C1 segment of cervical spinal cord (tissue), 14 donors: ENCODE results near the gene WDFY3.

ENCODE experiments used
- DNase-seq, 14 donors: peaks; one replicate each; lab custom pipeline; 2025; lab: John Stamatoyannopoulos, UW

WDFY3 gene

DNA sequence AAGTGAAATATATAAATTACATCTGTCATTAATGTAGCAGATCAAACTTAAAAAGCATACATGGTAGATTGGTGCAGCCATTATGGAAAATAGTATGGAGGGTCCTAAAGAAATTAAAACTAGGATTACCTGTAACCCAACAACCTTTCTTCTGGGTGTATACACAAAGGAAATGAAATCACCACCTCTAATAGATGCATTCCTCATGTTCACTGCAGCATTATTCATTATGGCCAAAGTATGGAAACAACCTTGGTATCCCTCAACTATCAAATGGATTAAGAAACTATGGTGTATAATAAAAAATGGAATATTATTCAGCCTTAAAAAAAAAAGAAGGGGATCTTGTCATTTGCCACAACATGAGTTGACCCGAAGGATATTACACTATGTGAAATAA lies 13.7 kb downstream of the WDFY3 start:
- DNase-seq: no peak

DNA sequence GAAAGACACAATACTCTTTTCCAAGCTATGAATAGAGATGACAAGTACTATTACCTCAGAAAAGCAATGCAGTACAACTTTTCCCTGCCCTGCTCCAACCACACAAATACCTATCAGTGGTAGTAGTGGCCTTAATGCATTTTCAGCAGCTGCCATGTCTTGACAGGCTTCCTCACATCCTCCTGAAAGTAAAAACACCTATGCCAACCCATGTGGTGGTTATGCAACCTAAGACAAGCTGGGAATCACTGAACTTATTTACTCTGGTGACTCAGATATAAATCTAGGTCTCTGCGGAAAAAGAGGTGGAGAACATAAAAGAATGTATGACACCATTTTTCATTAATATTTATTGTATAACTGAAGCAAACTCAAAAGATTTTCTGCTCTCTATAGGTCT lies 14.5 kb downstream of the WDFY3 start:
- no peak for DNase-seq

DNA sequence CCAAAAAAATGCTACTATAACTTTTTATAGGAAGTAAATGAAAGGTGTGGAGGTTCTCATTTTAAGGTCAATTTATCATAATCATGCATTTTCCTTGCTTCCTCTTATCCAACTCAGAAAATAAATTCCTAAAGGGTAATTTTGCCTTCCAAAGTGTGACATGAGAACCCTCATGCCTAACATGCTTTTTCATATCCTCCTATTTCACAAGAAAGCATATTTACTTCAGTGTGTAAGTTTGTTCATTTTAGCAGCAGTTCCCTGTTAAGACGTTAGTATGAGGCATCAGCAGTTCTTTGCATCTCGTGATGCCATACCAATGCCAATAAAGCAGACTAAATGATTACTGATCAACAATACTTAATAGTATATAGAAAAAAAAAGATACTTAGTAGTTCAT lies 18.4 kb downstream of the WDFY3 start:
- DNase-seq: no peak

DNA sequence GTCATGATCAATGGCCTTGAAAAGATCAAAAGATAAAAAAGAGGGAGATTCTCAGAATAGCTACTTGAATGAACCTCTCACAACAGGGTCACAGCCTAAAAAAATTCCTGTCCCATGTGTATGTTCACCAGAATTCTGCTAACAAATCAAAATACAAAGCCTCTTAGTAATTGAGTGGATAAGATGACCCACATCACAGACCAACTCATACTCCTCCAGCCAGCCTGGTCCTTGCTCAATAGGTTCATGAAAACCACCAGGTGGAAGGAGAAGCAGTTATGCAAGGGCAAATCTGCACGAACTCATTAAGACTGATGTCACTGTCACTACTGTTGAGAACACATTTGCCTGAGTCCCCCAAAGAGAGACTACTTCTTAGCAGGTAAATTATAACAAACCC lies 21.5 kb downstream of the WDFY3 start:
- DNase-seq: no peak

DNA sequence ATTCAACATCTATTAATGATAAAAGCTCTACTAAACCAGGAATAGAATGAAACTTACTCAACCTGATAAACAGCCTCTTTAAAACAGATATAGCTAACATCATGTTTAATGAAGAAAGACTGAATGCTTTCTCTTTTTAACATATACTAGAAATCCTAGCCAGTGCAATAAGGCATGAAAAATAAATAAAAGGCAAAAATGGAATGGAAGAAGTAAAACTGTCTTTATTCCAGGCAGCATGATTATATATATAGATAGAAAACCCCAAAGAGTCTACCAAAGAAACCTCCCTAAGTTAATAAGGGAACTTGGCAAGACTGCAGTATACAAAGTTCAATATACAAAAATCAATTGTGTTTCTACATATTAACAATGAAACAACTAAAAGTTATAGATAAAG lies 25.5 kb downstream of the WDFY3 start:
- DNase-seq: no peak

DNA sequence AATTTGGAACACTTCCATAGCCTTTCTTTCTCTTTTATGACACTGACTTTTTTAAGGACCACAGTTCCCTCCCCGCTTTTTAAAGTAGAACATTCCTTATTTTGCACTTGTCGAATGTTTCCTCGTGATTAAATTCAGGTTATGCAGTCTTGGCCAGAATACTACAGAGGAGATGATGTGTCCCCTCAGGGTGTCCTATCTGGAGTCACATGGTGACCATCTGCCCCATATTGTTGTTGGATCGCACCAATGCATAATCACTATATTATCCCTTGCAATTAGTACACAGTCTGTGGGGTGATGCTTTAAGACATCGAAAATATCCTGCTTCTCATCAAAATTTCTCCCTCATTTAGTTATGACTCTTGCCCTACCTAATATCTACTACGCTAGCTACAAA lies 27.4 kb downstream of the WDFY3 start:
- peak in 1 of 14 donors; percentile 40 for DNase-seq

DNA sequence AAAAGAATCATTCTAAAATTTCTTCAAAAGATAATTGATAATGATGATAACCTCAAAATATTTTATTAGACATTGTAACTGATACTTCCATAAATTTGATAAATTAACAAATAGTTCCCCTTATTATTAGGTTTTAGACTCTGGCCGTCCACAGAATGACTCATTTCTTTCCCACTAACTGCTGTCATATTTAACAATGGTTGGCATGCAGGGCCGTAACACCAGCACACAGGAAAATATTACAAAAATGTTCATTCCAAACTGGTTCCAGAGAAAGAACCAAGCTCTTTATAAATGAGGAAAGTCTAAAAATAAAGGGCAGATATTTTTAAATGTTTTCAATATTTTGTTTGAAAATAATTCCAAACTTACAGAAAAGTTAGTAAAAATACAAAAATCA lies 28.2 kb downstream of the WDFY3 start:
- DNase-seq: no peak

DNA sequence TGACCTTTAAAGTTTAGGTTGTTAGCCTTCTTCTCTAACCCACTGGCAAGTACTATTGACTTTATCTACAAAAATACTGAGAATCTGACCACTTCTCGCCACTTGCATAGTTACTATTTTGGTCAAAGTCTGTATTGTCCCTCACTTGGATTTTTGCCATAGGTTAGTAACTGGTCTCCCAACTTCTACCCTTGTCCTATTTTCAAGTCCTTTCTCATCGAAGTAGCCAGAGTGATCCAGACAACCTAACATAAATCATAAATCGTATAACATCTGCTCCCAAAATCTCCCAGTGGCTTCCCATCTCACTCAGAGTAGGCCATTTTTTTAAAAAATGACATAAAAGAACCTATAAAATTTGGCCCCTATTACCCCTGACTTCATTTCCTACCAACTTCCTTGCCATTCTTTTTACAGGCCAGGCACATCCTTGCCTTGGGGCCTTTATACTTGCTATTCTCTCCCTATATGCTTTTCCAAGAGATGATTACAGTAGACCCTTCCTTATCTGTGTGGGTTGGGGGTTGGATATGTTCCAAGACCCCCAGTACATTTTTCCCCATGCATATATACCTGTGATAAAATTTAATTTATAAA lies 29.0 kb downstream of the WDFY3 start:
- DNase-seq: no peak

DNA sequence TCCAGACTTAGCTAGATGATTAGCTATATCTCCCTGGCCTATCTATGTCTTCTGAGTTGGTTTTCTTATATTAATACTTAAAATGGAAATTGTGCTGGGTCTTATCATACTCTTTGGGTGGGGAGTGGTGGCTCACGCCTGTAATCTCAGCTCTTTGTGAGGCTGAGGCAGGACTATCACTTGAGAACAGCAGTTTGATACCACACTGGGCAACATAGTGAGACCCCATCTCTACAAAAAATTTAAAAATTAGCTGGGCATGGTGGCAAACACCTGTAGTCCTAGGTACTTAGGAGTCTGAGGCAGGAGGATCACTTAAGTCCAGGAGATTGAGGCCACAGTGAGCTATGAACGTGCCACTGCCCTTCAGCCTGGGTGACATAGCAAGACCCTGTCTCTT lies 30.4 kb downstream of the WDFY3 start:
- no peak for DNase-seq

DNA sequence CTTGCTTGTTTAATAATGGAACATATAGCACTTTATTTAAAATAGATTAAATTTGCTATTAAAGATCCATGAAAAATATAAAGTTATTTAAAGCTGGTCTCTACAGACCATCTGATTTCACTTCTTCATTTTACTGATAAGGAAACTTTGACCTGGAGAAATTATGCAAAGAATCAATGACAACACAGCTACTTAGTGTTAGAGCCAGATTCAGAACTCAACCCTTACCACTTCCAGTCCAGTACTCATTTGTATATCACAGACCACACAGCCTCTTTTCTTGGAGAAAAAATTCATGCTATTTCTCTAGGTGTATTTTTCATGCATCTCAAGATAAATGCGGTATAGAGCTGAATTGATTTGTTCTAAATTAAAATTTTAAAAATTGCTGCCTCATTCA lies 34.0 kb downstream of the WDFY3 start:
- no peak for DNase-seq

DNA sequence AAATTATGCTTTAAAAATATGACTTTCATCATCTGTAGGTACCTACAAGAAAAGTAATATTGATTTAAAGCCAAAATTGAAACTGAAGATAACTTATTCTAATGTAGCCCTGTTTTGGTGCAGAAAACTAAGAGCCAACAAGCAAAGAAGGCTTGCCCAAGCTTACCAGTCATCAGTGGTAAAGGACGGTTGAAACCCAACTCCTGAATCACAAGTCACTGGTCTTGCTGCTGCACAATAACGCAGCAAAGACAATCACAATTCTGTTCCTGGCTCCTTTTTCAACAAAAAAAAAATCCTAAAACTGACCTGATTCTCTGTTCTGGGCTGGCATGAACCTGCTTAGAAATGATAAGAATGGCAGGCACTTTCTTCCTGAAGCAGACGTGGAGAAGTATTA lies 34.5 kb downstream of the WDFY3 start:
- DNase-seq: no peak

DNA sequence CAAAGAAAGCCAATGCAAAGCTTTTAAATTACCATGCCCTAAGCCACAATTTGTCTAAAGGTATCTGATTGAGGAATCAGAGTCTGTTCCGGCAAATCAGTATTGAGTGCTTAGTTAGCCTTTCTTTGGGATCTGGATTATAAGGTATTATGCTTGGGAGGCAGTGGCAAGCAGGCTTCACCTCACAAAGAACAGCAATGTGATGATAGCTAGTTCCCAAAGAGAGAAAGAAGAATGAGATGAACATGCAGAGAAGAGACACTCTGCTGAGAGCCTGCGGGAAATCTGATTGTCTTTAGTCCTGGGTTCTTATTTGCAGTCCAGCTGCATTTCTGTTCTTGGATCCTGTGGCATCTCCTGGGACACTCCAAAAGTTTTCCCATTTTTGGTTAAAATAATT lies 35.2 kb downstream of the WDFY3 start:
- DNase-seq: no peak

DNA sequence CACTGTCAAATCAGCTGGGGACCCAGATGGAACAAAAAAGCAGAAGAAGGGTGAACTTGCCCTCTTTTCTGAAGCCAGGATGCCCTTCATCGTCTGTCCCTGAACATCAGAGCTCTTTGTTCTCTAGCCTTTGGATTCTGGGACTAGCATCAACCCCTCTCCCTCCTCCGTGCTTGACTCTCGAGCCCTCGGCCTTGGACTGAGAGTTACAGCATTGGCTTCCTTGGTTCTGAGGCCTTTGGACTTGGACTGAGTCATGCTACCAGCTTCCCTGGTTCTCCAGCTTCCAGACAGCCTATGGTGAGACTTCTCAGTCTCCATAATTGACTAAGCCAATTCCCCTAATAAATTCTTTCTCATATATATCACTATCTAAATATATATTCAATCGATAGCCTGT lies 38.4 kb downstream of the WDFY3 start:
- DNase-seq: no peak

DNA sequence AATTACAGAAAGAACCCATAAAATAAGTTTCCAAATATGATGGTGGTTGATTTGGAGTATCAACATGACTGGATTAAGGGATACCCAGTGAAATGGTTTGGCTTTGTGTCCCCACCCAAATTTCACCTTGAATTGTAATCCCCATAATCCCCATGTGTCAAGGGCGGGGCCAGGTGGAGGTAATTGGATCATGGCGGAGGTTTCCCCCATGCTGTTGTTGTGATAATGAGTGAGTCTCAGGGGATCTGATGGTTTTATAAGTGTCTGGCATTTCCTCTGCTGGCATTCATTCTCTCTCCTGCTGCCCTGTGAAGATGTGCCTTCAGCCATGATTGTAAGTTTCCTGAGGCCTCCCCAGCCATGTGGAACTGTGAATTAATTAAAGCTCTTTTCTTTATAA lies 39.1 kb downstream of the WDFY3 start:
- no peak for DNase-seq

DNA sequence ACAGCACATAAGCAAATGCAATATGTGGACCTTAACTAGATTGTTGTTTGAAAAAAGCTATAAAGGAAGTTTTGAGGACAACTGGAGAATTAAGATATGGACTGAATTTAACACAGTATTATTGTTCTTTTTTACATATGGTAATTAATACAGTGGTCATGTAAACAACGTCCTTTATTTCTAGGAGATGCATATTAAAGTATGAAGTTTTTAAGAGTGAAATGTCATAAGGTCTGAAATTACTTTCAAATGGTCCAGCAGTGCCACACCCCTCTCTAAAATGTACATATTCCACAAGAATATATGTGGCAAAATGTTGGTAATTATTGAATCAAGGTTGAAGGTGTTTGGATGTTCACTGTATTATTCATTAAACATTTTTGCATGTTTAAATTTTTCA lies 40.9 kb downstream of the WDFY3 start:
- no peak for DNase-seq

DNA sequence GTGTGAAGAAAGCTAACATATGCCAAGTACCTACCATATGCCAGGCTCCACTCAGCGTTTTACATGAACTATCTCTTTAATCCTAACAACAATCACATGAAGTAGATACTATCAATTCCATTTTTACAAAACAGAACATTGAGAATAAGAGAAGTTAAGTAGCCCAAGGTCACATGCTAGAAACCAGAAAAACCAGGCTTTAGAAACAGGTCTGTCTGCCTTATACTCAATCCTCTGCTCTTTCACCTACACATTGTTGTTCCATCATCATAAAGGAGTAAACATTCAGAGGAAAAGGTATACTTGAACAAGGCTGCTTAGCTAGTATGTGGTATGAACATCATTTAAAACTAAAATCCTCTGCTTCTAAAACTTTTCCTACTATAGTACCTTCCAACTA lies 42.1 kb downstream of the WDFY3 start:
- peak in 1 of 14 donors; percentile 21 for DNase-seq

DNA sequence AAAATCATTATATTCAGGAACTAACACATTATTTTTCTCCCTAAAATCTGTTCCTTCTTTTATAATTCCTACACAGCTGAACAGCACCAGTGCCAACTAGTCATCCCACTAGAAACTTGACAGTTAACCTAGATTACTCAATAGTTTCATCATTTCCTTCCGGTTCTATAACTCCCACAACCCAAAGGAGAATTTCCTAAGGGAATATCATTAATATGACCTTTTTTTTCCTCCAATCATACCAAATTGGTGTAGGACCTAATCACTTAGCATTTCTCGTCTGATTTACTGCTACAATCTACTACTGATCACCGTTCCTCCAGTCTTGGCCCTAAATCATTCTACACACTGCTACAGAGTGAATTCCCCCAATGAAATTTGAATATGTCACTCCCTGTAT lies 45.9 kb downstream of the WDFY3 start:
- DNase-seq: no peak

DNA sequence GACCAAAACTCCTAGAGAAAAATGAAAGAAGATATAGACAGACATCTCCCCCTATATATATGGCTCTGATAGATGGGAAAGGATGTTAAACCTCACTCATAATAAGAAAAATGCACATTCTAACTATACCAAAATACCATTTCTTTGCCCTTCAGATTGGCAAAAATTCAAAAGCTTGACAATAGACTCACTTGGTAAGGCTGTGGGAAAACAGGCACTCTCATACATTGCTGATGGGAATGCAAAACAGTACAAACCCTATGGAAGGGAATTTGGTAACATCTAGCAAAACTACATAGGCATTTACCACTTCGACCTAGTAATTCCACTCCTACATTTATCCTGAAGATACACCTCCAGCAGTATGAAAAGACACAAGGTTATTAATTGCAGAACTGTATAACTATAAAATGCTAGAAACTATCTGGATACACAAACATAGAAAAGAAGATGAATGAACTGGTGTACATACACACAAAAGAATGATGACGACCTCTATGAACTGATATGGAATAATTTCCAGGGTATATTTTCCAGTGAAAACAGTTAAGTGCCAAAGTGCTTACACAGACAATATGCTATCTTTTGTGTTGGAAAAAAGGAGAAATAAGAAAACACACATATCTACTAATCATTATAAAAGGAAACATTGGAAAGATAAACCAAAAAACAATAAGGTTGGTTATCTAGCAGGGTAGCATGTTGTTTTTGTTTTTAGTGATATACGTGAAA lies 48.5 kb downstream of the WDFY3 start:
- DNase-seq: no peak

DNA sequence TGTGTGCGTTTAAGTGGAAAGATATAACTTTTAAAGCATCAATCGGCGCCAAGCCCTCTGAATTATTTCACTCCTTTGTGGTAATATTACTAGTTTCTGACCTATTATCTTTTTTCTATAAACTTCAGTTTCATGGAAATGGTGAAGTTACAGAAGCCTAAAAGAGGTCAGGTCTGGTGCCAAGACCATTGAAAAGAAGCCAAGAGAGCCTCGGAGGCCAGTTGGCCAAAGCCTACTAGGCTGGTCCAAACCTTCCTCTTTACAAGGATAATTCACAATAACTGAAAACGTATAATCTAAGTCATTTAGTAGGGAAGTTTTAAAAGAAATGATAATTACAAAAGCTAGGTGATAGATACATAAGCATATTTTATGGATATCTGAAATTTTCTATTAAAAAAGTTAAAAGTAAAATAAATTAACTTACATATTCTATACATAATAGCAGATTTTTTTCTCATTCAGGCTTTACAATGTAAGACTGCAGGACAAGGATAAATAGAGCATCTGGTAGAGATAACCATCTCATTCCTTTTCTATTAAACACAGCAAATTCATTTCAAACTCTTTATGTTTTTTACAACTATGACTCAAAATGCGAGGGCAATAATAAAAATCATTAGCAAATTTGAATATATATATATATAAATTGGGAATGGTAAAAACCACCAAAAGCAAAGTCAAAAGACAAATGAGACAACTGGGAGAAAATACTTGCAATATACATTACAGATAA lies 49.2 kb downstream of the WDFY3 start:
- DNase-seq: peak in 3 of 14 donors; percentile 1 to 73 (median 23)

DNA sequence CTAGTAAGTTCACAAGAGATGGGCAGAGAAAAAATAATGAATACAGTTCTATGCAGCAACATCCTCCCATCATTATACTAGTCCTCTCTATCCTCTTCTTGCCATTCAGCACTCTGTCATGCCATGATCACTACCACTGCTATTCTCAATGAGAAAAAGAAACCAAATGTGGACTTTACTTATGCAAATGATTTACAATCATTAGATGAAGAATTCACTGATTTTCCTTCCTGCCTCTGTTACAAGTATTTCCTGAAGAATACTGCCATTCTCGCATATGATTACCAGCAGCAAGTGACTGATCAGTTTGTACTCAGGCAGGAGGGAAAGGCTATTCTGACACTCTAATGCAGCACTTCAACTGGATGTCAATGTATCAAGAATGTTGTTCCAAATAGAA lies 50.3 kb downstream of the WDFY3 start:
- DNase-seq: no peak

DNA sequence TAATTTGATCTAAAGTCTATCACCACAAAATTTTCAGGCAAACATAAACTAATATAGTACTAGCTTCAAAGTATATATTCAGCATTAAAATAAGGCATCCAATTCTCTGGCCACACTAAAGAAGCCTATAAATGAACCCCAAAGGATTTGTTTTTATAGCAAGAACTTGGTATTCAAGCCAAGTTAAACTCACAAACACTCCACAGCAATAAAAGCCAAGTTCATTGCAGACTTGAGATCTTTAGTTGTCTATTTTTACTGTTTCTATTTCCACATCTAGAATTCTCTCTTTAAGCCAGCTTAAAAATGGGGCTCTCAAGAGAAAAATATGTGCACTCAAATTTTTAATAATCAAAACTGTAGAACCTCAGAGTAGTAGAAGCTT lies 51.1 kb downstream of the WDFY3 start:
- DNase-seq: no peak

DNA sequence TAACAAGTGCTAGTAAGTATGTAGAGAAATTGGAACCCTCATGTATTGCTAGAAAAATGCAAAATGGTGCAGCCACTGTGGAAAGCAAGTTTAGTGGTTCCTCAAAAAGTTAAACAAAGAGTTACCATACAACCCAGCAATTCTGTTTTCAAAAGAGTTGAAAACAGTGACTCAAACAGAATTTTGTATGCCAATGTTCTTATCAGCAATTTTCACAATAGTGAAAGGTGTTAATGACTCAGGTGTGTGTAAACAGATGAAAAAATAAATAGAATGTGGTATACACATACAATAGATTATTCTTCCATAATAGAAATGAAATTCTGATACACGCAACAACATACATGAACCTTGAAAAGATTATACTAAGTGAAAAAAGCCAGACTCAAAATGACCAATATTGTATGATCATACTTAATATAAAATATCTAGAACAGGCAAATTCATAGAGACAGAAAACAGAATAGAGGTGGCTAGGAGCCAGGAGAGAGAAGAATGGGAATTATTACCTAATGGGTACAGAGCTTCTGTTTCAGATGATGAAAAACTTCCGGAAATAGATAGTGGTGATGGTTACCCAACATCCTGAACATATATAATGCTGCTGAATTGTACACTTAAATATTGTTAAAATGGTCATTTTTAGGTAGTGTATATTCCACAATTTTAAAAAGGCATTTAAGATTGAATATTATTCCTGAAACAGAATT lies 51.6 kb downstream of the WDFY3 start:
- no peak for DNase-seq

DNA sequence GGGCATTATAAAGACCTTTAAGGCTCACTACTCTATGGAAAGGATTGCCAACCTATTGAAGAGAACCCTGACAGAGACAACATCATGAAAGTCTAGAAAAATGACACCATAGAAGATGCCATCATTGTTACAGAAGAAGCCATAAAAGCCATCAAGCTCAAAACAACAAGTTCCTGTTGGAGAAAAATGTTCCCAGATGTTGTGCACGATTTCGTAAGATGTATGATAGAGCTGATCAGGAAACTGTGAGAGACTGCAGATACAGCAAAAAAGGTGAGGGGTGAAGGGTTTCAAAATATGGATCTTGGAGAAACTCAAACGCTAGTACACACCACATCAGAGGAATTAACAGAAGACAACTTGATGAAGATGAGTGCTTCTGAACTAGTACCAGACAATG lies 53.3 kb downstream of the WDFY3 start:
- no peak for DNase-seq
